ENCODE data around the gene SERPINB11.

Gene SERPINB11

GRCh38 chr18:63707816-63708215 is 5.1 kb downstream of the SERPINB11 start:
- Mint-ChIP-seq H3K36me3 (ENCODE audit: low read depth) (no peaks in the 10 kb centered on the region), H3K27me3 (ENCODE audit: low read depth, poor library complexity) (peaks cover 7% of the 10 kb centered on the region), H3K4me1 (no peaks in the 10 kb centered on the region), H3K4me3 (no peak overlapping the region), H3K27ac (no peak overlapping the region), H3K9me3 (peaks cover 5% of the 10 kb centered on the region)
- no peak for TF ChIP-seq CTCF (IDR thresholded peaks at IDR 0.05)
- no peak for DNase-seq

DNA sequence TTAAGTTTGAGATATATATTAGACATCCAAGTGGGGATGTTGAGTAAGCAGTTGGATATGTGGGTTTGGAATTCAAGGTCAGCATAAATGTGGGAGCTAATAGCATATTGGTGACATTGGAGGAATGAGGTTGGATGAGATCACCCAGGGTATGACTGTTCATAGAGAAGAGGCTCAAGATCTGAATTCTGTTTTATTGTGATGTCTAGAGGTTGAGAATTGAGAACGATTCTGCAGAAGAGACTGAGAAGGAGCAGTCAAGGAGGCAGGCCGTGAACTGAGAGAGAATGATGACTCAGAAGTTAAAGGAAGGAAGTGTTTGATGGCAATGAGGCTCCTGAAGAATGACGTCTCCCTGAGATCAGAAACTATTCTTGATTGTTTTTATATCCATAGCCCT is 5.9 kb downstream of the SERPINB11 start:
- TF ChIP-seq CTCF (IDR thresholded peaks at IDR 0.05): no peak
- Mint-ChIP-seq H3K27ac (no peak overlapping the region), H3K27me3 (ENCODE audit: low read depth, poor library complexity) (peaks cover 7% of the 10 kb centered on the region), H3K36me3 (ENCODE audit: low read depth) (no peaks in the 10 kb centered on the region), H3K9me3 (peaks cover 13% of the 10 kb centered on the region), H3K4me3 (no peak overlapping the region), H3K4me1 (no peaks in the 10 kb centered on the region)
- DNase-seq: no peak

DNA sequence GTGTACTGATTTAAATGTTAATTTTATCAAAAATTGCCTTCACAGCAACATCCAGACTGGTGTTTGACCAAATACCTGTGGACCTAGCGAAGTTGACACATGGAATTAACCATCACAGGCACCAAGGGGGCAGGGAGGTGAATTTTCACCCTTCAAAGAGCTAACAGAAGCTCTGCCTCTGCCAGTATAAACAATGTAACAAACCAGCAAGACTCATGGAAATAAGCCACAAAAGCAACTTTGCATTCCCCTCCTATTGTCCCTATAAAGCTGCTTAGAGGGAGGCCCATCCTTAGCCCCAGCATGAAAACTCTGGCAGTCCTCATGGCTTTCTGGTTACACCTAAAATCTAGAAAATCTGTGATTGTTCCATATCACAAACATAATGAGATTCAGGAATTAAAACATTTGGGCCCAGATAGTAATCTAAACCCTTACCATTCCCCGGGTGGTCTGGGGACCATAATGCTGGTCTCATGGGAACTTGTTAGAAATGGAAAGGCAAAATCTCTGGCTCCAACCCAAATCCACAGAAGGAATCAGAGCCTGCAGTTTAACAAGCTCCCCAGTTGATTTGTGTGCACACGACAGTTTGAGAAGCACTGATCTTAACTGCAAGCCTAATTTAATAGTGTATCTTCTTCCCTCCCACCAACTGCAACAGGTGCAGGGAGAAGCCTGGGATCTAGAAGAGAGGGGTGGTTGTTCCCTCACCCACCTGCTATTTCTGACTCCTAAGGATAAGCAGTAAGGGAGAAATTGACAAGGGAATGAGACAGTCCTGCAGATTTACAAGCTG is 23.1 kb downstream of the SERPINB11 start:
- Mint-ChIP-seq H3K27me3 (ENCODE audit: low read depth, poor library complexity) (peaks cover 7% of the 10 kb centered on the region), H3K27ac (no peak overlapping the region), H3K9me3 (no peaks in the 10 kb centered on the region), H3K36me3 (ENCODE audit: low read depth) (no peaks in the 10 kb centered on the region), H3K4me3 (no peak overlapping the region), H3K4me1 (no peaks in the 10 kb centered on the region)
- no peak for DNase-seq
- TF ChIP-seq CTCF (IDR thresholded peaks at IDR 0.05): no peak

- Mint-ChIP-seq H3K4me1 (no peaks in the 10 kb centered on the region), H3K4me3 (no peak overlapping the region), H3K27me3 (ENCODE audit: low read depth, poor library complexity) (peaks cover 2% of the 10 kb centered on the region), H3K36me3 (ENCODE audit: low read depth) (no peaks in the 10 kb centered on the region), H3K27ac (no peak overlapping the region), H3K9me3 (no peaks in the 10 kb centered on the region)
- no peak for TF ChIP-seq CTCF (IDR thresholded peaks at IDR 0.05)
- no peak for DNase-seq
Measured at GRCh38 chr18:63730773-63731172, 28.0 kb downstream of the SERPINB11 start.

GRCh38 chr18:63731215-63731614 is 28.5 kb downstream of the SERPINB11 start:
- H3K36me3 Mint-ChIP-seq (ENCODE audit: low read depth): no peaks in the 10 kb centered on the region
- H3K27me3 Mint-ChIP-seq (ENCODE audit: low read depth, poor library complexity): no peaks in the 10 kb centered on the region
- H3K4me1 Mint-ChIP-seq: no peaks in the 10 kb centered on the region
- no peak overlapping the region for H3K27ac Mint-ChIP-seq
- no peaks in the 10 kb centered on the region for H3K9me3 Mint-ChIP-seq
- H3K4me3 Mint-ChIP-seq: no peak overlapping the region
- TF ChIP-seq CTCF (IDR thresholded peaks at IDR 0.05): no peak
- DNase-seq: no peak

DNA sequence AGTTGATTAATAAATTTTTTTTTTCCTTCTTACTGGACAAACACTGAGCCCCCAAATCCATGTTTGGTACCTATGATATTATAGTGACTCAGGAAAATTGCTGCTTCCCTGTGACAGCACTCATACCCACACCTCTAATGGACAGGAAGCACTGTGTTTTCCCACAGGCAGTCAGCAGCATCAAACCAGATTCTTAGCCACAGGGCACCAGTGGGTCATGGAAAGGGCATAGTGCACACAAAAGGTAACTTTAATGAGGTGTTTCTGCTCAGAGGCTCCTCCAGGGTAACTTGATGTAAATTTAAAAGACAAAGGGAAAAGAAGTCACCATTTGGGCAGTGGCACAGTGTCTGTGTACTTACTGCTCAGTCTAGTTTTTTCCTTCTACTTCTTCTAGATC is 34.1 kb downstream of the SERPINB11 start:
- H3K4me3 Mint-ChIP-seq: no peak overlapping the region
- H3K36me3 Mint-ChIP-seq (ENCODE audit: low read depth): no peaks in the 10 kb centered on the region
- no peak for TF ChIP-seq CTCF (IDR thresholded peaks at IDR 0.05)
- no peaks in the 10 kb centered on the region for H3K27me3 Mint-ChIP-seq (ENCODE audit: low read depth, poor library complexity)
- DNase-seq: no peak
- H3K27ac Mint-ChIP-seq: no peak overlapping the region
- no peaks in the 10 kb centered on the region for H3K4me1 Mint-ChIP-seq
- no peaks in the 10 kb centered on the region for H3K9me3 Mint-ChIP-seq

All from nephron progenitor cell (in vitro differentiated cells).